ENCODE results near the gene FEM1B.

GRCh38 chr15:68289057-68289456, 11.5 kb downstream of the FEM1B start:
- TF ChIP-seq CTCF (IDR thresholded peaks at IDR 0.05; ENCODE audit: extremely low read depth in 1 of 2, insufficient read depth in 1 of 2, low read depth in 1 of 2, low read length in 2 of 2) (no peak), MYC (IDR thresholded peaks at IDR 0.05; ENCODE audit: low read depth, low read length) (no peak), GATA2 (IDR thresholded peaks at IDR 0.05; ENCODE audit: insufficient read depth, insufficient read length, low read depth, low read length) (no peak), POLR2A (IDR thresholded peaks at IDR 0.05; ENCODE audit: low read depth, low read length) (no peak), EZH2 (IDR thresholded peaks at IDR 0.05; ENCODE audit: borderline replicate concordance, low read depth, low read length, severe bottlenecking) (no peak), POLR2AphosphoS5 (IDR thresholded peaks at IDR 0.05; ENCODE audit: insufficient read depth, low read depth, low read length) (no peak), JUN (IDR thresholded peaks at IDR 0.05; ENCODE audit: borderline replicate concordance, insufficient read depth, insufficient read length, low read depth) (no peak), MAX (IDR thresholded peaks at IDR 0.05; ENCODE audit: insufficient read depth, insufficient read length) (no peak), FOS (IDR thresholded peaks at IDR 0.05; ENCODE audit: borderline replicate concordance, insufficient read depth, low read length) (no peak)
